A549 (cell line): ENCODE measurements around the gene NTN1. TPM values are rescaled to one million over a fixed set of nuclear protein-coding genes. Genes with fewer than 3 reads are reported as not detected.

Experiments used
- ATAC-seq, 2 experiments: fragments of 200-7000 bp in 1 of 2; fragments of >200 bp in 1 of 2; cut with Nextera tagmentation in 1 of 2; cut with Tn5 transposase in 1 of 2; 3 replicates each; pipeline versions ENCODE4 v1.8.0 to v1.9.1; 2018 to 2020; ENCODE audit warnings: mild to moderate bottlenecking in 1 of 2, moderate library complexity in 1 of 2
- CTCF ChIA-PET: fragments of 300-600 bp; sonication (Branson Sonifier 250); formaldehyde crosslinking; extraction: SDS; loops from one replicate; lab custom pipeline; 2021; ENCODE audit warnings: antibody characterized with exemption, inconsistent platforms; lab: Yijun Ruan, JAX
- POLR2A ChIA-PET: fragments of 350-600 bp; formaldehyde crosslinking; extraction: SDS; loops from one replicate; lab custom pipeline; 2021; ENCODE audit warnings: antibody characterized with exemption, inconsistent platforms; lab: Yijun Ruan, JAX
- DNase-seq, 2 experiments: peaks; one replicate each; pipeline versions ENCODE4 v3.0.0 to v3.0.0-alpha.2; 2011 to 2016; ENCODE audit warnings: low read depth in 1 of 2, low spot score in 1 of 2
- FAIRE-seq: peaks from 2 replicates; lab custom pipeline; 2011; peaks lifted over from hg19 to GRCh38; lab: Jason Lieb, UNC
- H3K27ac ChIP-seq, 2 experiments: fragments of >200 bp; sonication (Bioruptor Twin); formaldehyde crosslinking; 3 replicates each; pipeline ENCODE4 v1.5.1; 2016 to 2017
- H3K4me1 ChIP-seq: fragments of >200 bp; sonication (Bioruptor Twin); formaldehyde crosslinking; 3 replicates; pipeline ENCODE4 v1.6.1; 2016
- H3K4me2 ChIP-seq: fragments of >200 bp; sonication (Bioruptor Twin); formaldehyde crosslinking; 3 replicates; pipeline ENCODE4 v1.6.1; 2016
- H3K4me3 ChIP-seq: fragments of >200 bp; sonication (Bioruptor Twin); formaldehyde crosslinking; 3 replicates; pipeline ENCODE4 v1.5.1; 2016
- H3K9me3 ChIP-seq: fragments of >200 bp; sonication (Bioruptor Twin); formaldehyde crosslinking; 3 replicates; pipeline ENCODE4 v1.6.1; 2016
- ATOH8 ChIP-seq: fragments of 250-450 bp; sonication (Bioruptor Pico); IDR thresholded peaks from 2 replicates; pipeline ENCODE4 v1.5.0; 2020; ENCODE audit warnings: low read depth, mild to moderate bottlenecking, moderate library complexity
- BHLHE40 ChIP-seq: IDR thresholded peaks from 2 replicates; pipeline ENCODE4 v1.6.1; 2012; ENCODE audit warnings: low read depth, low read length, inconsistent platforms
- CBX8 ChIP-seq: fragments of 200-600 bp; sonication (generic); IDR thresholded peaks from 2 replicates; pipeline ENCODE4 v1.6.1; 2016
- CHD4 ChIP-seq: fragments of 200-600 bp; sonication (generic); IDR thresholded peaks from 2 replicates; pipeline ENCODE4 v1.6.1; 2016; ENCODE audit warnings: antibody characterized with exemption, mild to moderate bottlenecking, borderline replicate concordance
- EHF ChIP-seq: fragments of 250-450 bp; sonication (Bioruptor Pico); IDR thresholded peaks from 2 replicates; pipeline ENCODE4 v1.5.0; 2020; ENCODE audit warnings: mild to moderate bottlenecking
- ELK1 ChIP-seq: fragments of 150-350 bp; IDR thresholded peaks from 2 replicates; pipeline ENCODE4 v1.6.1; 2014; ENCODE audit warnings: low read depth, mild to moderate bottlenecking, low read length
- FOSL2 ChIP-seq, 2 experiments: fragments of 450-650 bp in 1 of 2; fragments of >200 bp in 1 of 2; sonication (Bioruptor Twin) in 1 of 2; formaldehyde crosslinking; IDR thresholded peaks; 2 replicates each; pipeline versions ENCODE4 v1.5.0 to v1.6.1; 2016 to 2020; ENCODE audit warnings: mild to moderate bottlenecking in 1 of 2, moderate library complexity in 1 of 2
- FOXS1 ChIP-seq: fragments of 250-450 bp; sonication (Bioruptor Pico); IDR thresholded peaks from 2 replicates; pipeline ENCODE4 v1.5.0; 2020; ENCODE audit warnings: mild to moderate bottlenecking, moderate library complexity
- HDAC2 ChIP-seq: fragments of 200-600 bp; sonication (generic); IDR thresholded peaks from 2 replicates; pipeline ENCODE4 v1.6.1; 2016
- HMGXB4 ChIP-seq: fragments of 250-450 bp; sonication (Bioruptor Pico); IDR thresholded peaks from 2 replicates; pipeline ENCODE4 v1.5.0; 2021; ENCODE audit warnings: mild to moderate bottlenecking, moderate library complexity, borderline replicate concordance
- HOXA7 ChIP-seq: fragments of 250-450 bp; sonication (Bioruptor Pico); IDR thresholded peaks from 2 replicates; pipeline ENCODE4 v1.5.0; 2020; ENCODE audit warnings: mild to moderate bottlenecking, moderate library complexity
- HOXB13 ChIP-seq: fragments of 250-450 bp; sonication (Bioruptor Pico); IDR thresholded peaks from 2 replicates; pipeline ENCODE4 v1.5.0; 2020; ENCODE audit warnings: low read depth, mild to moderate bottlenecking, moderate library complexity
- JUN ChIP-seq, 2 experiments: fragments of >200 bp; sonication (Bioruptor Twin); formaldehyde crosslinking; IDR thresholded peaks; 2 replicates in 1 of 2; 3 replicates in 1 of 2; pipeline ENCODE4 v1.6.1; 2016 to 2017
- JUNB ChIP-seq: fragments of >200 bp; sonication (Bioruptor Twin); formaldehyde crosslinking; IDR thresholded peaks from 2 replicates; pipeline ENCODE4 v1.6.1; 2016
- KDM1A ChIP-seq: fragments of 200-600 bp; sonication (generic); IDR thresholded peaks from 2 replicates; pipeline ENCODE4 v1.6.1; 2016; ENCODE audit warnings: low read depth, mild to moderate bottlenecking
- KDM5A ChIP-seq: fragments of 200-600 bp; sonication (generic); IDR thresholded peaks from 2 replicates; pipeline ENCODE4 v1.6.1; 2016; ENCODE audit warnings: antibody characterized with exemption, mild to moderate bottlenecking
- MAFK ChIP-seq: fragments of 450-650 bp; IDR thresholded peaks from 2 replicates; pipeline ENCODE4 v1.6.1; 2014; ENCODE audit not compliant: partially characterized antibody
- MYC ChIP-seq: IDR thresholded peaks from 2 replicates; pipeline ENCODE4 v1.6.1; 2012; ENCODE audit warnings: mild to moderate bottlenecking, inconsistent platforms, low read length, improper control_type of control experiment, borderline replicate concordance
- NR3C1 ChIP-seq: fragments of >200 bp; sonication (Bioruptor Twin); formaldehyde crosslinking; IDR thresholded peaks from 3 replicates; pipeline ENCODE4 v1.6.1; 2017
- PBX3 ChIP-seq: IDR thresholded peaks from 2 replicates; pipeline ENCODE4 v1.6.1; 2012
- PHF8 ChIP-seq: fragments of 200-600 bp; sonication (generic); IDR thresholded peaks from 2 replicates; pipeline ENCODE4 v1.6.1; 2016; ENCODE audit warnings: low read depth, mild to moderate bottlenecking, antibody characterized with exemption, moderate library complexity, borderline replicate concordance
- RARB ChIP-seq: fragments of 250-450 bp; sonication (Bioruptor Pico); IDR thresholded peaks from 2 replicates; pipeline ENCODE4 v1.8.0; 2021; ENCODE audit warnings: mild to moderate bottlenecking, moderate library complexity
- SMC3 ChIP-seq: fragments of >200 bp; sonication (Bioruptor Twin); formaldehyde crosslinking; IDR thresholded peaks from 3 replicates; pipeline ENCODE4 v1.6.1; 2018; ENCODE audit warnings: inconsistent platforms
- TP53 ChIP-seq: fragments of 250-450 bp; sonication (Bioruptor Pico); IDR thresholded peaks from 2 replicates; pipeline ENCODE4 v1.5.0; 2021; ENCODE audit warnings: mild to moderate bottlenecking, moderate library complexity
- USF2 ChIP-seq: fragments of 450-650 bp; IDR thresholded peaks from 2 replicates; pipeline ENCODE4 v1.6.1; 2014; ENCODE audit warnings: antibody characterized with exemption
- ZFP36 ChIP-seq: fragments of 450-650 bp; IDR thresholded peaks from 2 replicates; pipeline ENCODE4 v1.6.1; 2014; ENCODE audit warnings: borderline replicate concordance; ENCODE audit not compliant: partially characterized antibody
- WGBS: methylation state at CpG from one replicate; pipeline ENCODE4 v1.1.6; 2017; ENCODE audit errors: missing lambda C conversion rate; 5-methylcytosine and 5-hydroxymethylcytosine counted together
- polyA plus RNA-seq, 4 experiments: library from polyadenylated mRNA; depleted of rRNA in 3 of 4; stranded (reverse); fragments of >200 nt; fragmentation: RNase III in 1 of 4; extraction: RNeasy Plus Mini Kit Qiagen cat#74134 plus additional on column Dnase treatment in 1 of 4; gene quantifications; 2 replicates in 3 of 4; 3 replicates in 1 of 4; pipeline ENCODE4 v1.2.3, GENCODE V29; 2011 to 2017

The NTN1 gene
- polyA plus RNA-seq, 2 of the 4 experiments (the other 2 are of a cell fraction): 0.12 to 0.13 TPM

GRCh38 chr17:9121186-9121820 lies 100.0 kb downstream of the NTN1 start:
- Histone ChIP-seq H3K4me1 (no peaks in the 10 kb centered on the region), H3K4me3 (no peak overlapping the region), H3K9me3 (peaks cover 4% of the 10 kb centered on the region; the same call in 1 of the 3 replicates), H3K27ac (no peak overlapping the region), H3K4me2 (no peak overlapping the region)
- 54% methylated on average over 15 of the region's 15 CpGs for WGBS
- no peak for FAIRE-seq
- ATAC-seq: peak; percentile 20 to 27; a peak in 3 of 6 replicates
- DNase-seq: no peak
- TF ChIP-seq HOXA7: no peak
- no peak for TF ChIP-seq HMGXB4
- TF ChIP-seq SMC3: no peak
- no peak for TF ChIP-seq USF2
- no peak for TF ChIP-seq CHD4
- TF ChIP-seq KDM5A: no peak
- TF ChIP-seq ATOH8 (CRISPR knock-in tag): no peak
- no peak for TF ChIP-seq MYC
- no peak for TF ChIP-seq JUN (IDR thresholded peaks at IDR 0.05)
- TF ChIP-seq KDM1A: no peak
- no peak for TF ChIP-seq TP53 (CRISPR knock-in tag)
- no peak for TF ChIP-seq BHLHE40
- no peak for TF ChIP-seq PBX3
- TF ChIP-seq RARB (CRISPR knock-in tag): no peak
- no peak for TF ChIP-seq NR3C1
- no peak for TF ChIP-seq HOXB13 (CRISPR knock-in tag)
- POLR2A ChIA-PET: no interaction called here
- CTCF ChIA-PET: interaction anchor here (1.0 to 1.6 kb wide), 4 partner anchors 8 to 401 kb away, joined by 3 to 5 read pairs (median 3); no protein-coding TSS in a partner anchor

GRCh38 chr17:9123594-9124553 lies 102.6 kb downstream of the NTN1 start:
- DNase-seq: no peak
- ATAC-seq: no peak

More at GRCh38 chr17:9123594-9124553, 102.6 kb downstream of the NTN1 start:
- 74% methylated on average over 17 of the region's 17 CpGs for WGBS
- FAIRE-seq: no peak
- Histone ChIP-seq H3K9me3 (peaks cover 1% of the 10 kb centered on the region; the same call in 1 of the 3 replicates), H3K27ac (no peak overlapping the region), H3K4me3 (no peak overlapping the region), H3K4me2 (no peak overlapping the region), H3K4me1 (no peaks in the 10 kb centered on the region)
- POLR2A ChIA-PET: no interaction called here
- CTCF ChIA-PET: no interaction called here
- no peak for TF ChIP-seq TP53 (CRISPR knock-in tag)
- TF ChIP-seq EHF: no peak
- no peak for TF ChIP-seq CBX8
- TF ChIP-seq HDAC2: no peak
- TF ChIP-seq PBX3: no peak
- no peak for TF ChIP-seq USF2
- no peak for TF ChIP-seq ZFP36
- TF ChIP-seq SMC3: no peak
- TF ChIP-seq ELK1: no peak
- no peak for TF ChIP-seq JUNB
- no peak for TF ChIP-seq MAFK
- no peak for TF ChIP-seq PHF8
- no peak for TF ChIP-seq KDM1A
- no peak for TF ChIP-seq FOSL2 (IDR thresholded peaks at IDR 0.05)
- TF ChIP-seq FOSL2 (CRISPR knock-in tag; IDR thresholded peaks at IDR 0.05): no peak
- TF ChIP-seq FOXS1: no peak
- no peak for TF ChIP-seq JUN (IDR thresholded peaks at IDR 0.05)
